ELR (cell line): ENCODE measurements around the gene NFASC.

Experiments
- DNase-seq: peaks from one replicate; pipeline ENCODE4 v3.0.0-alpha.2; 2015; ENCODE audit warnings: low read depth

NFASC gene

DNA sequence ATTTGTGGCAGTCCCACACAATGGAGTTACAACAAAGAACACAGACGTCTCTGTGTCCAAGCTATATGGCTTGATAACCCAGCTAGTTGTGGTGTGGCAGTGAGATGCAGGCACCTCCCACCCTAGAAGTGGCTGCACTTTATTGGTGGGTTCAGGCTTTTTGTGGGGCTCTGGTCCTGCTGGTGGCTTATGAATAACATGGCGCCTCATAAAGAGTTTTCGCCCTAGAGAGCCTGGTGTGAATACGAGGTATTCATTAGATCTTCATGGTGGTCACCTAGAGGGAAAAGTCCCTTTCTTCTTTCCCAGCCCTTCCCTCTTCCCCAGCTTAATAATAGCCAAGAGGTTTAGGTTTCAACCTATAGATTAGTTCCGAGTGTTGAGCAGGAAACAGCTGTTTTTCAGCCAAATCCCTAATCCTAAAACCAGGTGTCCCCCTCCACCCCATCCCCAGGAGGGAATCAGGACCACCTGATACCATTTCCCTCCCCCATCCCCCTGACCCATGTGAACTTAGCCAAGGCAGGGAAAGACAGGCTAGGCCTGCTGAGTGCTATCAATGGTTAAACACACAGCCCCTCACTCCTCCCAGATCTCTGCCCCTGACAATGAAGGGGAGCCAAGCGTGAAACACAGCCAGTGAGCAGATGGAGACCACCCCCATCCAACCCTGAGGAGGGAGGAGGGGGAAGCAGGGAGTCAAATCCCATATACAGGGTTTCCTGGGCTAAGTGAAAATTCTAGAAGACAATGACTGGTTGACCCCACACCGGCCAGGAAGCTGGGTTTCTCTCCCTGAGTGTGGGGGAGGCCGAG is 58.2 kb downstream of the NFASC start:
- no peak for DNase-seq

DNA sequence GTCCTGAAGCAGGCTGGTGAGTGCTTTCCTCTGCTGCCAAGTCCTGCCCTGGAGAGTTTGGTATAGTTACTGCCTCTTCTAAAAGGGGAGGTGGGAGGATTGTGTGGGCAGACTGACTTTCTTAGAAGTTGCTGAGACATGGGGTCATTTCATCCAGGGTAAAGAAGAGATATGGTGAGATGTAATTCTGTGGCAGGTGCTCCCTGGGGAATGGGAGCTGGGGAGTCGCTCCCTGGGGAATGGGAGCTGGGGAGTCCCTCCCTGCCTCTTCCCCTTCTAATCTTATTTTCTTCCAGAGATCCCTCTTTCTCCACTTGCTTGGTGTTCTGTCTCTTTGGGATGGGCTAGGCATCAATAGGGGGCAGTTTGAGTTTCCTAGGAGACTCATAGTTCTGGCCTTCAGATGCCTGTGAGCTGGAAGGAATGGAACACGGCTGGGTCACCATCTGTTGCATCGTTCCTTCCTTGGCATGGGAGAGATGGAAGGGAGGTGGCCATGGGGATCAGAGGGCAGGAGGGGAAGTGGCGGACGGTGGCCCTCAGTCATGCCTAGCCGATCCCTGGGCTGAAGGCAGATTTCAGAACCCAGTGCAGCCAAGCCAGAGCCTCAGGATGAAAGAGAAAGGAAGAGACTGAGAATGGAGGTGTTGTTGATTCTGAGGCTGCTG is 59.0 kb downstream of the NFASC start:
- no peak for DNase-seq

DNA sequence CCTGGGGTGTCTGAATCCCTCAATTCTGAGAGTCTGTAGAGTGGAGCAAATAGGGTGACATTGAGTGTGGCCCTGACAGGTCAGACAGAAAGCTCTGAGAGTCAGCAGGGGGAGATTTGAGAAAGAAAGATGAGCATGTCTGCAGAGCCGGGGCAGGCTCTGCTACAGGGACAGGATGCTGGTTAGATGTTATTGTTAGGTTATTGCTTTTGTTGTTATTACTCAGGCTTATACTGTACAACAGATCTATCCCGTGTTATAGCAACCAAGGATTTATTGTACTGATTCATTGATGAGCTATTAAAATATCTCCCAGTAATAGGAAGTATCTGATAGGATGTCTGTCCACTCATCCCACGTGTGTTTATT is 59.5 kb downstream of the NFASC start:
- DNase-seq = no peak

DNA sequence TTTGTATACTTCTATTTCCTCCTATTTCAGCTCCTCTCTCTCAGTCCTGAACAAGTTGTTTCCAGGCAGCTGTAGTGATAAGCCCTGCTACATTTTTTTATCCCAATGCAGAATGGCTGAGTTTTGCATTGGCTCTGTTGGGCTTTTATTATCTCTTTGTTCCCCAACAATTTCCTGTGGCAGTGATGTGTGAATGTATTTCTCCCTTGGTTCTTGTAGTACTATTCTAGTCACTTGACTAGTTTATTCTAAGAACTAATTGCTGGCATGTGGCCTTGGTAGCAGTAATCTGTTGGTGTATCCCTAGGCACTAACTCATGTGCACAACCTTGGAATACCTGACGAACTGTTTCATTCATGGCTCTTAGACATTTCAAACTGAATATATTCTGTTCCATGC is 60.7 kb downstream of the NFASC start:
- no peak for DNase-seq

DNA sequence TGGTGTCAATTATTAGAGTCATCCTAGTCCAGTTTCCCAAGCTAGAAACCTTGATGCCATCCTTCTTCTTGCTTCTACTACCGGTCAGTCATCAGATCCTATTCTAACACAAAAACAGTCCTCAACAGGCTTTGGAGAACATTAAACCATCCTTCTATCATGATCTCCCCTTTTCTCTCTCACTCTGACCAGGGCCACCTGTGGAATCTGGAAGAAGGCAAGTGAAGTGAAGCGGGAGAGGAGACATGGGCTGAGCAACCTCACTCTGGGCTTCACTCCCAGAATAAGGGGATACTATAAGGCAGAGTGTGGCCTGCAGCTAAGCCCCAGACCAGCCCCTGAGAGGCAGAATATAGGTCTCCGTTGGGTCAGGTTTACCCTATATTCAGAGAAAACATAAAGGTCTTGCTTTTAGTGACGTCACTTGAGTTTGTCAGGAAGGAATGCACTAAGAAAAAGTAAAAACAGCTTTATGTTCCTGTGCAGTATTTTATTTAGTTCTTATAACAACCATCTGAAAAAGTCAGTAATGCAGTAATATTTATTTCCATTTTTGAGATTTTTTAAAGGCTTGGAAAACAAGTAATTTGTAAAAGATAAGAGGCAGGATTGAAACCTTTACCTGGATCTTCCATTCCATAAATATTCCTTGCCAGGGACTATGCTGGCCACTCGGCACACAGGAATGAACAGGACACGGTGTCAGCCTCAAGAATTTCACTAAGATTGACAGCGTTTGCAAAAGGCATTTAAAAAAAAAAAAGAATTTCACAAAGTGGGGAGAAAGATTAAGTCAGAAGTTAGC is 61.3 kb downstream of the NFASC start:
- DNase-seq = no peak

DNA sequence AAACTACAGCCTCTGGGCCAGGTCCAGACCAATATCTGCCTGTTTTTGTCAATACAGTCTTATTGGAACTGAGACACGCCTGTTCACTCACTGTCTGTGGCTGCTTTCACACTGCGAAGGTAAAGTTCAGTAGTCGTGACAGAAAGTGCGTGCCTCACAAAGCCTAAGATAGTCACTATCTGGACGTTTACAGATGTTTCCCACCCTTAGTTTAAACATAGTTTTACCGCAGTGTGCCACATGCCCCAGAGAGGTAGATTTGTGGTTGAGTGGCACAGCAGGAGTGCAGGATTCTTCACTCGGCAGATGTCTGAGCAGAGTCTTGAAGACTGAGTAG is 61.9 kb downstream of the NFASC start:
- DNase-seq = no peak

DNA sequence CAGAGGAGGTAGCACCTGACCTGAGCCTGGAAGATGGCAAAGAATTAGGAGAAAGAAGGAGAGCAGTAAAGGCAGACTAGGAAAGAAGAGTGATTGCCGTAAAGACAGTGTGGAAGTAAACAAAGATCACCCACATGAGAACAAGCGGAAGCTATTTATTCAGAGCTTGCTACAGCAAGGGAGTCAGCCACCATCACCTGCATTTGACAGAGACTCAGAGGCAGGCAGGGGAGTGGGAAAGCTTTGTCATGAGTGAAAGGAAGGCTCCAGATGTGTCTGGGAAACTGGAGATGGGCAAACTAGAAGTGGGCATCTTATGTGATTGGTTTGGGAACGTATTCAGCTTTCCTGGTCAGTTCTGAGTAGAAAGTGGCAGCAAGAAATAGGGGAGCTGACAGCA is 64.5 kb downstream of the NFASC start:
- no peak for DNase-seq

DNA sequence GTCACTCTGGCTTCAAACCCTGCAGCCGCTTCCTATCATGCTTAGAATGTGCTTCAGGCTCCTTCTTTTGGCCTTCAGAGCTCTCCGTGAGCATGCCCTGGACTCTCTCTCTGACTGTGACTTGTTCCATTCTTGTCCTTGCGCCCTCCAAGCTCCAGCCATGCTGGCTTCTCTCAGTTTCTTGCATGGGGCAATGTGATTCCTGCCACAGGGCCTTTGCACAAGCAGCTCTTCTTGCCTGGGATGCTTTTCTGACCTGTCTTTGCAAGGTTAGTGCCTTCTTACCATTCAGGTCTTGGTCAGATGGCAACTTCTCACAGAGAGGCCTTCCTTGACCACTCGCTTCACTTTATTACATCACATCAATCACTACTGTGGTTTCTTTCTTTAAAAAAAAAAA is 66.1 kb downstream of the NFASC start:
- no peak for DNase-seq

DNA sequence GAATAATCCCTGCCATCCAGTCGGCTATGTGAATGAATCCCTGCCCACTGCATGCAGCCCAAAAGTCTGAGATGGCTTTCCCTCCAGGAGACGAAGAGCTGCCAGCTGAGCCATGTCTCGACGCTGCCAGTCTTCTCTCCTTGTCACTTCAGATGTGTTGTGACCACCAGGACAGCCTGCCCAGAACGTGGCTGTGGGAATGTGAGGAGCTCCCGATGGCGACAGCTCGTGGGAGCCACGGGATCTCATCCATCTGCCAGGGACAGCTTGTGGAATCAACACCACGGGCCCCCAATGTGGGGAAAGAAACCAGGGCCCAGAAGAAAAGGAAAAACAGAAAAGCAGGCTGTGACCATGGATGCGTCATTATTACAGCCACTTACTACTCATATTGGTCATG is 67.2 kb downstream of the NFASC start:
- DNase-seq = no peak

DNA sequence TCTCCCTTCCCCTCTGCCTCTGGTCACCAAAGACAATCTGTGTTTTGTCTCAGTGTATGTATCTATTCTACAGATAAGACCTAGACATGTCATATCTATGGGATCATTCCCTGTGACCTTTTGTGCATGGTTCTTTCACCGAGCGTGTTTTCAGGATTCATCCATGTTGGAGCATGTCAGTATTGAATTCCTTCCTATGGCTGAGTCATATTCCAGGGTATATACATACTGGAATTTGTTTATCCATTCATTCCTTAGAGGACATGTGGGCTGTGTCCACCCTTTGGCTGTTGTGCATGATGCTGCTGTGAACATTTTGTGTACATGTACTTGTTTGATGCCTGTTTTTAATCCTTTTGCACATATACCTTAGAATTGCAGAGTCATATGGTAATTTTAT is 69.9 kb downstream of the NFASC start:
- DNase-seq = peak; percentile 17

DNA sequence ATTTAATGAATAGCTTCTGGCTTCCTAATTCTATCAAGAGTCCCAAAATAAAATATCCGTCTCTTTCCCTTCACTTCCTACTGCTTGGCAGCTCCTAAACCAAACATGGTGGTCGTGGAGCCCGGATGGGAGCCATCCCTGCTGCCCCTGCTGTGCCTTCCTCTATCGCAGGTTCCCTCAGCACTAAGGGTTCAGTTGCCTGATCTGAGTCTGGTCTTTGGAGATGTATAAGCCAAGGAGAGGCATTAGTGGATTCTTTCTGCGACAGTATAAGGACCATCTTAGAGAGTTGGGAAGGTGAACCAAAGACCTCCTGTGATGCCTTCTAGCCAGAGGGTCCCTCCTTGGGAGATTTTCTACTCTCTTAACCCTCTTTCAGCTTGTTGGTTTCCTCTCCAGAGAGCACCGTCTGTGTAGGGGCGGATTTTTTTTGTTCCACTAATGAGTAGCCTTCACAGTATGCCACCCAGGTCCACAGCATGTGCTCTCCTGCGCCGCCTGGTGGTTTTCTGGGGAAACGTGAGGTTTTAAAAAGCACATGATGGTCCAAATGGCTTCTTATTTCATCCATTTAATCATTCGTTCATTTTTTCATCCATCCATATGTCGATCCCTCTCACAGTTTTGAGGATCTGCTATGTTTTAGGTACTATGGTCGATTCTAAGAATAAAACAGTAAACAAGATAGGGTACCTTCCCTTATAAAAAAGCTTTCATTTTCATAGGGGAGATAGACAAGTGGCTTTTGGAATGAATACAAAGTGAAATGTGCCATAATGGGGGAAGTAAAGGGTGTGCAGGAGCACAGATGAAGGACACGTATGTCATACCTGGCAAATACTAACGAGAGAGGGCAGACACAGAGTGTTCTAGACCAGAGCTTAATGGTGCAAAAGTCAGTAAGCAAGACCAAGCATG is 71.0 kb downstream of the NFASC start:
- peak; percentile 59 for DNase-seq

DNA sequence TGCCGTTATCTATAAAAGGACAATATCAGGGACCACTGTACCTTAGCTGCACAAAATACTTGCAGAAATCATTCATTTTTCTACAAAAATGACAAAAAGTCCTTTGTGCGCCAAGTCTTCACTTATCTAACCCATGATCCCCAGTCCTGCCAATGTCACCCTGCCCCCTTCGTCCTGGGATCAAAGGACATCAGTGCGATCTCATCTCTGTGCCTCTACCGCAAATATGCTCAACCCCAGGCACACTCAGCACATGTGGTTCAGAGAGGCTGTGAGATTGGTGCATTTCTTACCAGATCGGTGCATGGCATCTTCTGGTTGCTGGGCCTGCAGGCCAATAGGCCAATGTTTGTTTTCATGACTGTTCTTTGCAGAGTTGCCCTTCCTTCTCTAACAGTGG is 72.8 kb downstream of the NFASC start:
- no peak for DNase-seq

DNA sequence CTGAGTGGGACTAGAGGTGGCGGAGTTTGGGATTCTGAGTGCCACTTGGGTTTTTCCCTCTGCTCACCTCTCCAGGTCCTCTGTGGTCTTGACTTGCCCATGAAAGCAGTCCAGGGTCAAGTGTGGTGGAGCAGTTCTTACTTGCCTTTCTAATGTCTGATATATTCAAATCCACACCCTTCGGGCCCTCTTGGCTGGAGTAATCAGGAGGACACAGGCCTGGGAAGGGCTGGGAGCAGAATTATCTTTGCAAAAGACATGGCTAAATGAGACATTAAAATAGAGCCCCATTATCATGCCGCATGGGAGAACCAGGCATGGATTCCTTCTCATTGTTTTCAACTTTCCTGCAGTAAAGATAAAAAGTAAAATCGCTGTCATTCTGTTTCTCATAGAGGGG is 74.0 kb downstream of the NFASC start:
- DNase-seq = no peak

DNA sequence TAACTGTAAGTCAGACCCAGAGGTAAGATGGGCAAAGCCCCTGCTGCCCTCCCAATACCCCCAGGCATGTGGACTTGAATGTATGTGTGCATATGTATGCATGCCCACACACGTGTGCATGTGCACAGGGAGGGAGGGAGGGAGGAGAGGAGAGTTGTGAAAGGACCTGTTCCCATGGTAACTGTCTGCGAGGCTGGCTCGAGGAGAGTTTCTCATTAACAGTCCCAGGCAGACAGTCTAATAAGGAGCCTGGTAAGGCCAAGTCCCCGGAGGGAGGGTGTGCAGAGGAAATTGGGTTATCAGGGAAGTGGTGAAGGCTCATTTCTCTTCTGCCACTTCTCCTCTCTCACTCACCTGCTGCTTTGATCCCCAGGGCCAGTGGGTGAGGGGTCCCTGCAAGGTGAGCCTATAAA is 74.9 kb downstream of the NFASC start:
- DNase-seq = no peak

DNA sequence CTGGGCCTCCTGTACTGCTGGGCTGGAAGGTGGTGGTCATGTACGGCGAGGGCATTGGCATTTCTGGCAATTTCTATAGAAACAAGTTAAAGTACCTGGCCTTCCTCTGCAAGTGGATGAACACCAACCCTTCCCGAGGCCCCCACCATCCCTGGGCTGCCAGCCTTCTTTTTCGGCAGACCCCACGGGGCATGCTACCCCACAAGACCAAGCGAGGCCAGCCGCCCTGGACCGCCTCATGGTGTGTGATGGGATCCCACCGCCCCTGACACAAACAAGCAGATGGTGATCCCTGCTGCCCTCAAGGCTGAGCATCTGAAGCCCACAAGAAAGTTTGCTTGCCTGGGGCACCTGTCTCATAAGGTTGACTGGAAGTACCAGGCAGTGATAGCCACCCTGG is 76.0 kb downstream of the NFASC start:
- no peak for DNase-seq

DNA sequence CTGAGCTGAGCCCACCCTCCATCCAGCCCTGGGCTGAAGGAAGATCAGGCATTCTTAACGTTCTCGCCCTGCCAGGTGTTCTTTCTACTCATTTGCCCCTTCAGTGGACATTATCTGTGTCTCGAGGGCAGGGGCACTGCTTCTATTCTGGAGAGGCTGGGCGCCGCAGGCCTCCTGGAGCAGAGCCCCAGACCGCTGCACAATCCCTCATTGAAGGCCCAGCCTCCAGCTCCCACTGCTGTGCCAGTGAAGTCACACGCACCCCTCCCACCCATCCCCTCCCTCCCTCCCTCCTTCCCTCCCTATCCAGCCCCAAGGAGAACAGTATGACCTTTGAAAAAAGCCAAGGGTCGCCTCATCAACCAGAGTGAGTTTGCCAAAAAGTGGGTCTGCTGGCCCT is 76.7 kb downstream of the NFASC start:
- DNase-seq = no peak

DNA sequence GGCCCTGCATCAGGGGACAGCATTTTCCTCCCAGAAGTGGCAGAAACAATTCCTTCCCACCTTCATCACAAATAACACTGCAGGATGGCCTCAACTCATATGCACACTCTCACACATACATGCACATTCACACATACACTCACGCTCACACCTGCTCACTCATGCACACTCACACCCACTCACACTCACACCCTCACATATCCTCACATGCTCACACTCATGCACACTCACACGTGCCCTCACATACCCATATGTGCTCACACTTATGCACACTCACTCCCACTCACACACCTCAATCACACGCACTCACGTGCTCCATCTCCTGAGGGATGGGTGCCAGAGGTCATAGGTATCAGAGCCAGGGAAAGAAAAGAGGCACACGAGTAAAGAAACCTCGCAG is 77.1 kb downstream of the NFASC start:
- no peak for DNase-seq

DNA sequence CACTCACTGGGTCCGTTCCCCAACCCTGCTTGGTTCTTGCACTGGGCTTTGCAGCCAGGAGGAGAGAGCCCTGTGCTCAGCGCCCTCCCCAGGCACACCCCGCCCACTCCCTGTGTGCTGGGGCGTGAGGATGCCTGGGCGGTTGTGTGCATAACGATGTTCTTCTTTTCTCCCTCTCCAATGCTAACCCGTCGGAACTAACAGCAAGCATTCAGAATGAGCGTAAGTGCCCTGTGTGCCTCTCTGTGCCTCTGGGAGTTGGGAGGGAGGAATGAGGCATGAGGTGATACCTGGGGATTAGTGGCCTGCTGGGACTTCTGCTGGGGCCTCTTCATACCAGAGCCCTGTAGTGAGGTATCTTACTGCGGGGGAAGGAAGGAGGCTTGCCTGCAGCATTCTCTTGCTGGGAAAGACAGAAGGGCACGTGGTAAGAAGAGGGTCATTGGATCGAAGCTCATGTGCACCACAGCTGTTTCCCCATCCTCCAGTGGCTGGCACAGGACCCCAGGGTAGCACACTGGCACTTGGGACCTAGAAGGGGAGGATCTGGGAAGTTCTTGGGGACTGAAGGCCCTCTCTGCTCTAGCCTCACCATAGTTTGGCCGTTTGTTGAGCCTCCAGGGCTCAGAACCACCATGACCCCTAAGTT is 79.8 kb downstream of the NFASC start:
- no peak for DNase-seq

DNA sequence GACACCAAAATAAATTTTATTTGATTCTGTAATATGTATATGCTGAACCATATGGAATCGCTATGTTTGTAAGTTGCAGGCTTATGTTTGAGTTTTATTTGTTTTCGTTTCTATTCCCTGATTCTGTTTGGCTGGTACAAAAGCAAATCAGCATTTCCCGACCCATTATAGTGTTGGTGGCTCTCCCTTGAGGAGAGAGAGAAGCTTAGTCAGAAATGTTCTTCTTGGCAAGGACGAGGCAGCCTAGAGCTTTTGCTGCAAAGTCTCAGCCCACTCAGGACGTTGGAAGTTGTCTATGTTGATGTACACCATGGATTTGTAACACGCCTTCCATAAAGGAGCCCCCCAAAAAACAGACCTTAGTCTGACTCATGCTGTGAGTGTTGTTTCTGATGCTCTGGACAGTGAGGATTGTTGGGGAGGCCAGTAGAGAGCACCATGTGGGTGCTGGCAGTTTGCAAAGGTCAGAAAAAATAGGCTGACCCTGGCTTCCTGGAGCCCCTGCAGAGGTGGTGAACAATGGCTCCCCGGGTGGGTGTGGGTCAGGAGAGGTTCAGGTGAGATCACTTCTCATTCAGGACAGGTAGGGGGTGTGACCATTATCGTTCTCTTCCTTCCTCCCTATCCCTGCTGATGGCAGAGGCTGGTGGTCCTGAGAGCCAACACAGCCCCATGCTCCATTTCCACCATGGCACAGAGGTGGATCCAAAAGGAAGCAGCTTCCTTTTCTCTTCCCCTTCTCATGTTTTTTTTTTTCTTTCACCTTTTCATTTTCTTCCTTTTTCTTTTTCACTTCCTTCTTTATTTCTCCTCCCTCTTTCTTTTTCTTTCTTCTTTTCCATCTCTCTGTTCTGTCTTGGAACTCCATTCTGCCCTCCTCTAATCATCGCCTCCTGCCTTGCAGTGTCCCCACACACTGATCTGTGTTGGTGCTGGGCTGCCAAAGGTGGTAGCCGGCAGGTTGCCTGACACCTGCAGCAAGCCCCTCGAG is 88.0 kb downstream of the NFASC start:
- DNase-seq = no peak

DNA sequence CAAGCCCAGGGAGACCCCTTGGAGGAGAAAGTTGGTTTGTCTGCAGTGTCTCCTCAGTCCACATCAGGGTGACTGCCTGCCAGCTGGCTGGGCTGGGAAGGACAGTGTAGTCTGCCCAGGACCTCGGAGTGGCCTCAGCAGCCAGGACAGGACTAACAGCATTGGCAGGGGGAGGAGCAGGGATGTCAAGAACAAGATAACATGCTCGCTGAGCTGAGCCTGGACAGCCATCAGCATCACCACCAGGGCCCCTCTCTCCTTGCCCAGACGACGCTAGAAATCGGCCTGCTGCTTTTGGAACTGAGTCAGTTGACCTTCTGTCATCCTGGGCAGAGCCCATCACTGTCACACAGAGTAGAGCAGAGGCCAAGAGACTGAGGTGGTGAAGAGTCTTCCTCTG is 88.7 kb downstream of the NFASC start:
- no peak for DNase-seq
